ENCODE results near the gene KAZALD1. TPM values are rescaled to one million over a fixed set of nuclear protein-coding genes. Genes with fewer than 3 reads are reported as not detected.
"Not testable (repeated sequence)": the region's sequence is repeated elsewhere in the genome, so short reads cannot be mapped to it uniquely, and the experiment has no call there.

KAZALD1 gene
- polyA plus RNA-seq, 4 donors = 9.6 to 44.4 (median 12.9) TPM

DNA sequence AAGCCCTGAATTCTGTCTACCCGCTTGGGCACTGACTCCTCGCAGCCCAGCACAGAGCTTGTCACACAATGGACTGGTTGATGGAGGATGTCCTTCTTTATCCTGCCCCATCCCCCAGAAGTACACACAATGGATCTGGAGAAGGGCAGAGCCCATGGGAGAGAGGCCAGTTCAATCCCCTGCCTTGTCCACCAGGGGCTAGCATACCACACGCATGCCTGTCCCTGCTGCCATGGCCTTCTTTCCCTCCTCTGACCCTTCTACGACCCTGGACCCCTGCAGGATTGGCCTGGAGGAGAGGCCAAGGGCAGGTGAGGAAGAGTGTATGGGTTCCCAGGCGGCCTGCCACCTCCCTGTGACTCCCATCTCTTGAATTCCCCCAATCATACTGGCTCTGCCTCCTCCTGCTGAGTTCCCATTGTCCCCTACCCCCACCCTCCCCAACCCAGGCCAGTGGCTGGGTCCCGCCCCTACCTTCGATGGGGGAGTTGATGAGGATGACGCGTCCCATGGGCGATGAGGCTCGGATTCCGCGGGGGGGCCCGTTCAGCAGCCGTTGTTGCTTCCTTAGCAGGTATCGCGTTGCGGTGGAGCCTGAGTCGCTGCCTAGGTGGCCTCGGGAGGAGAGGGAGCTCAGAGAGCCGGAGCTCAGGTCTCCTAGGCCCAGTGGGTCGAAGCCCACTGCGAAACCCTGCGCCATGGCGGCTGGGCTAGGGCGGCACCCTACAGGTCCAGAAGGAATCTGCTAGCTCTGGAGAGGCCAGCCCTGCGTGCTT, 32.1 kb upstream of the KAZALD1 start:
- DNase-seq (ENCODE audit: low read depth in 4 of 4, low spot score in 3 of 4) = no peak

DNA sequence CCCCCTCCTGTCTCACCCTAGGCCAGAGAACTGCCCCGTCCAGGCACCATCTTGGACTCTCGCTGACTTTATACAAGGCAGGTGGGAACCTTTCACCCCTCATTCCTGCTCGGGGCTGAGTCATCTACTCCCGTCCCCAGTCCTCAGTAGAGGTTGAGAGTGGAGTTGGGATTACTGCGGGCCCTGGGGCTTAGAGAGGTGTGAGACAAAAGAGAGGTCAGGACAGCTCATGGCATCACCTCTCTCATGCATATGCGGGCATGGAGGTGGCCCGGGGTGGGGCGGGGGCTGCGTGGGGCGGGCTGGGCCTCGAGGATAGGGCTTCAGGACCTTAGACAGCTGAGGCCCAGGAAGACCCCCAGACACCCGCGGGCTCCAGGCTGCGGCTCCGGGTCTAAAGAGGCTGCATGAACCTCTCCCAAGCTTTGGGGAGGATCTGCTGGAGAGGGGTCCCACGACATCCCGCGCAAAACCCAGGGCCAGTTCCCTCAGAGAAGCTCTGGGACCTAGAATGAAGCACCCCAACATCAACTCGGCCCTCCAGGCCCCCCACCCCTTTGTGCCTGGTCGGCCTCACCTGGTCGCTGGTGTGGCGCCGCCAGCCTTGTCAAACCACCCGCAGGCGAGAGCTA, 31.2 kb upstream of the KAZALD1 start:
- no peak for DNase-seq (ENCODE audit: low read depth in 4 of 4, low spot score in 3 of 4)

DNA sequence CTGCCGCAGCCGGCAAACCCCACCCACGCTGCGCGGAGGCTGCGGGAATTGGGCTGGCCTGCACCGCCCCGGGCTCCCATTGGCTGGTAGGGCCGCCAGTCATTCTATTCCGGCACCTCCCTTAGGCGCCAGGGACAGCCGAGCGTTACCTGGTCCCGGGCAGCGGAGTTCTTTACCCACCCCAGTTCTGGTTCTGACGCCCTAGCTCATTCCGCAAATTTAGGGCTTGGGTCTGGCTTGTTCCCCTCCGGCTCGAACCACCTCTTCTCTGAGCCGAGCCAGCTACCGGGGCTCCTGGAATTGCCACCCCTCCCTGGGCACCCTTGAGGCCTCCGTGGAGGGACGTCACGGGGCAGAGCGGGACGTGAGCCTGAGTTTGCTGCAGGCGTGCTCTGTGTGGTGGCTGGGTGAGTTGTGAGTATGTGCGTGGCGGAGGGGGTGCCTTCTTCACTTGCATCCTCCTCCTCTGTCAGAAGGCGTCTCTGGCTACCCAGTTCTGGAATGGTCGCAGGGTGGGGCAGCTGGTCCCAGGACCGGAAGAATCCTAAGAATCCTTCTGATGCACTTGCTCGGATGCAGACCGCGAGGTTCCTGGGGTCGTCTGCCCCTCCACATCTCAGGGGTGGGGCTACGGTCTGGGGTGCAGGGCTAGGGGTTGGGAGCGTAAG, 30.5 kb upstream of the KAZALD1 start, which contains the start of the genes PDZD7 and SFXN3:
Gene PDZD7, minus strand, starts transcription at position 2 of the 668 bp plus-strand sequence. CDS start 910 bp downstream, outside the sequence.
Gene SFXN3, plus strand, starts transcription at position 107 of the 668 bp plus-strand sequence. CDS start 3,461 bp downstream, outside the sequence.
- DNase-seq (ENCODE audit: low read depth in 4 of 4, low spot score in 3 of 4) = peak in 3 of 4 donors; percentile 68 to 86 (median 76)

DNA sequence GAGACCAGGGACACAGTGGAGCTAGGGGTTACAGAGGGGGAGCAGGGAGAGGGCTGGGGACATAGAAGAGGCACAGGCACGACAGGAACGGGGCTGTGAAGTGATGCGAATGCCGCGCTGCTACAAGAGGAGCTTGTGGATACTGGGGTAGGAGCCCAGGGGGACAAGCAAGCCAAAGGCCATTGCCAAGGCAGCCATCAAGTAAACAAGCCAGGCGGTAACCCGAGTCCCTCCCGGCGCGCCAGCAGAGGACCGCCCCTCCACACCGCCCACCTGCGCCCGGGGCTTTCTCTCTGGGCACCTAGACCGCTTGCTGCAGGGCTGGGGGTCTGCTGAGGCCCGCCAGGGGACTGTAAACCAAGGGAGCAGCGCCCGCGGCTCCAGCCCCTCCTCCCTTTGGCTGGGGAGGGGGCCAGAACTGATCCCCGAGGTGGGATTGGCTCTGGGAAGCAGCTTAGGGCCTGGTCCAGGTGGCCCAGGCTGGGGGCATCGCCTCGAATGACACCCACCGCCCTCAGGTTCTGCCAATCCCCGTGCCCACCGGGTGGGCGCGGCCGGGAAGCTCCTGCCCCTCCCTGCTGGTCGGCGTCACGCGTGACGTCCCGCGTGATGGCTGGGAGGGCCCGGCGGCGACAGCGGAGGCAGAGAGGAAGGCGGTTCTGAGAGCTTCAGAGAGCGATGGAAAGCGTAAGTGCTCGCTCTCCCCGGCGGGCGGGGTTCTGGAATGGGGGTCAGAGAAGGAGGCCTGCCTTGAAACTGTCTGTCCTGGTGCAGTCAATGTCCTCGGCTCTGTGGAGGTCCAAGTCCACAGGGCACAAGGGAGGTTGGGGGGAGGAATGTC, 29.8 kb upstream of the KAZALD1 start:
- no peak for DNase-seq (ENCODE audit: low read depth in 4 of 4, low spot score in 3 of 4)

DNA sequence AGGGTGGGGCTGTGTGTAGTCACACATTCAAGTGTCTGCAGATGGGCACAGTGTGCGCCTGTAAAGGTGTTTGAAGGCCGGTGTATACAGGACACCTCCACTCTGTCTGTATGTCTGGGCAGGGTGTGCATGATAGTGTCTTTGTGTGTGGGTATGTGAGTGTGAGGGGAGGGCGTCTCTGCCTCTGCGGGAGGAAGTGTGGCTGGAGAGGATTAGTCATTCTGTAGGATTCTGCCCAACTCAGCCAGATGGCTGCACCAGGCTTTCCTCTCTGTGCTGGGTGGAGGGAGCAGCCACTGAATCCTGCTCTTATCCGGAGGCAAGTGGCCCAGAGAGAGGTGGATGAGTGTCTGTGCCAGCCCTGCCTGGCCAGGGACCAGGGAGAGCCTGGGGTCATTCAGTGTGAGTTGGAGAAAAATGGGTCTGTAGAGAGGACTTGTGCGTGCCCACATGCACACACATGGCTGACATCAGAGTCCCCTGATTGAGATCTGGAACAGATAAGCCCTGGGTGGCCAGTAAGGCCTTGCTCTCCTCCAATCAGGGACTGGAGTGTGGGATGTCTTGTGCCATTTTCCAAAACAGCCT, 29.1 kb upstream of the KAZALD1 start:
- no peak for DNase-seq (ENCODE audit: low read depth in 4 of 4, low spot score in 3 of 4)

DNA sequence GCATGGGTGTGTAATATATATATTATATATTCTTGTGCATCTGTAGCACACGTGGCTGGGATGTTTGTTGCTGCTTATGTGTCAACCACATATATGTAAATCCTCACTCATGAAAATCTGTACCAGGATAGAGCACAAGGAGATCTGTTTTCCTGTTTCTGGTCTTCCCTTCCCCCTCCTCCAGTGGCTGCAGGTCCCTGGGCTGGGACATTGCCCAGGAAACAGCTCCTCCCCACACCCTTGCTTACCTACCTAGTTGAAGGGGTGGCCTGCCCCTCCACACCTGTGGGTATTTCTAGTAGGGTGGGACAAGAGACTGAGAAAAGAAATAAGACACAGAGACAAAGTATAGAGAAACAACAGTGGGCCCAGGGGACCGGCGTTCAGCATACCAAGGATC, 28.5 kb upstream of the KAZALD1 start:
- no peak for DNase-seq (ENCODE audit: low read depth in 4 of 4, low spot score in 3 of 4)

DNA sequence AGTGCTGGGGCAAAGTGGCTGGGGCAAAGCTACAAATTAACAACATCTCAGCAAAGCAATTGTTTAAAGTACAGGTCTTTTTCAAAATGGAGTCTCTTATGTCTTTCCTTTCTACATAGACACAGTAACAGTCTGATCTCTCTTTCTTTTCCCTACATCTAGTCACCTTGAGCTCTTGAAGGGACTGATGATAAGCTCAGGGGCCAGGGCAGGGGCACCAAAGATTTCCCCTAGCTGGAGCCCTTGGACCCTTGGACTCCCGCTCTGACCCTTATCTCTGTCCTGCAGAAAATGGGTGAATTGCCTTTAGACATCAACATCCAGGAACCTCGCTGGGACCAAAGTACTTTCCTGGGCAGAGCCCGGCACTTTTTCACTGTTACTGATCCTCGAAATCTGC, 27.4 kb upstream of the KAZALD1 start:
- not testable (repeated sequence) for DNase-seq (ENCODE audit: low read depth in 4 of 4, low spot score in 3 of 4)

DNA sequence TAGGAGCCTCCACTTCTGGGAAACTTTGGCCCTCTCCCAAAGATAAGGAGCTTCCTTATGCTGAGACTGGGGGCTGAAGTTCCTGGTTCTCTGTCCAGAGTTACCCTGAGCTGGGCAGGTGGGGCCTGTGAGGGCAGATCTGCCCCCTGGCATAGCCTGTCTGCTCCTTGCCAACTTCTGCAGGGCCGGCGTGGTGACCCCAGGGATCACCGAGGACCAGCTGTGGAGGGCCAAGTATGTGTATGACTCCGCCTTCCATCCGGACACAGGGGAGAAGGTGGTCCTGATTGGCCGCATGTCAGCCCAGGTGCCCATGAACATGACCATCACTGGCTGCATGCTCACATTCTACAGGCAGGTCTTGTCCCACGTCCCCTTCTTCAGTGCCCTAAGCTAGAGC, 26.5 kb upstream of the KAZALD1 start:
- DNase-seq (ENCODE audit: low read depth in 4 of 4, low spot score in 3 of 4) = no peak

DNA sequence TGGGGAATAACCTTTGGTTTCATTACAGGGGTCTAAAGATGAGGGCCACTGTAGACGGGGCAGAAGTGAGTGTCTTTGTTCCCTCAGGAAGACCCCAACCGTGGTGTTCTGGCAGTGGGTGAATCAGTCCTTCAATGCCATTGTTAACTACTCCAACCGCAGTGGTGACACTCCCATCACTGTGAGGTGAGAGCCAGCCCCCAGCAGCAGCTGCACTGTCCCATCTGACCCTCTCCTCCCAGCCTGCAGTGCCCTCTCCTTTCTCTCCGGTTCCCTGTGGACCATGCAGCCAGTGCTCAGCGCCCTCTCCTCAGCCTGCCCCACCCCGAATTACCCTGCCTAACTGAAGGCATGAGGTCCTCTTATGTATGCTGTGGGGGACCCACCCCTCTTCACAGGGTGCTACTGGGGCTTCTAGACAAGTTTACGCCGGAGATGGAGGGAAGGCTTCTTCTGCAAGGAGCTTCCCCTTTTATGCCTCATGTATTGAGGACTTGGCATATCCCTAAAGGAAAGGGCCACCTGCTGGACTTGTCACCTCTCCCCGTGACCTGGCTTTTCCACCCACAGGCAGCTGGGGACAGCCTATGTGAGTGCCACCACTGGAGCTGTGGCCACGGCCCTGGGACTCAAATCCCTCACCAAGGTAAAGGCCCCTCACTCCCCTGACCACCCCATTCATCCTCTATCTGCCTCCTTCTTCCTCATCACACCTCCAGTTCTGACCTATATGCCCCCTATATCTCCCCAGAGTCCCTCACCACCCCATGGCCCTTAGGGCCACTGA, 25.7 kb upstream of the KAZALD1 start:
- no peak for DNase-seq (ENCODE audit: low read depth in 4 of 4, low spot score in 3 of 4)

DNA sequence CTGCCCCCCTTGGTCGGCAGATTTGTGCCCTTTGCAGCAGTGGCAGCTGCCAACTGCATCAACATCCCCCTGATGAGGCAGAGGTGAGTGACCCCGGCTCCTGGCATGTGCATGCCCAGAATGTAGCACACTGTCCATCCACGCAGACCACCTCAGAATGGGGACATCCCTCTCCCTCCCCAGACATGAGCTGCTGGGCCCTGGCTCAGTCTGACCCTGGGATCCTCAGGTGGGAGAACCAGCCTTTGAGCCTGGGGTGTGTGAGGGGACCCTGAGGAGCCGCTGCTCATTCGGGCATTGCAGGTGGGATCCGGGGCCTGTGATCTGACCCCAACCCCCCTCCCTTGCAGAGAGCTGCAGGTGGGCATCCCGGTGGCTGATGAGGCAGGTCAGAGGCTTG, 25.1 kb upstream of the KAZALD1 start:
- DNase-seq (ENCODE audit: low read depth in 4 of 4, low spot score in 3 of 4) = no peak

DNA sequence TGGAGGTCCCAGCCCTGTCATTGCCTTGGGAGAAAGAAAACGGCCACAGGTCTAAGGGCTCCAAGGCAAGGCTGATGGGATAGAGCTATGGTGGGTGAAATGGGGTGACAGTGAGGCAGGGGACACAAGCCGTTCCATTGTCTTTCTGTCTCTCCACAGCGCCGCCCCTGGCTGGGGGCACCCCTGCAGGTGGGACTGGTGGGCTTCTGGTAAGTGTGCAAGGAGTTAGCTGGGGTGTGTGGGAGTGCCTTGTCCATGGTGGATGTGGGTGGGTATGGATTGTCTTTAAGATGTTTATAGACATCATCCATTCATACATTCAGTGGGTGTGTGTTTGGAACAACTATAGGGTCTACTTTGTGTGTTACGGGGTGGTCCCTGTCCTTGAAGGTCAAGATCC, 23.3 kb upstream of the KAZALD1 start:
- DNase-seq (ENCODE audit: low read depth in 4 of 4, low spot score in 3 of 4) = no peak

DNA sequence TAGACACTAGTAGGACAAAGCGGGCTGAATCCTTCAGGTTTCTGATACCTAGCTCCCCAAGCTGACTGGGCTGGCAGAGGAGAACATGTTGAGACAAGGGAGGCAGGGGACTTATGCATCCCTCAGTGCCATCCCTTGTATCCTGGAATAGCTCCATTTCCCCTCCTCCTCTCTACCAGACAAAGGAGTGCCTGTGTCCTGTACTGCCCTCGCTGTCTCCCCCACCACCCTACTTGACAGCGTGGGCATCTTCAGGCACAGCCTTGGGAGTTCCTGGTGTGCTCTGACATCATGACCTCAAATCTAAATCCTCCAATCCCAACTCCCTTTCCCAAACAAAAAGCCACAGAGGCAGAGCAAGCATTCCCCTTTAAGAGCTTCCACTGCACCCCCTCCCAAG, 21.7 kb upstream of the KAZALD1 start:
- DNase-seq (ENCODE audit: low read depth in 4 of 4, low spot score in 3 of 4) = no peak

DNA sequence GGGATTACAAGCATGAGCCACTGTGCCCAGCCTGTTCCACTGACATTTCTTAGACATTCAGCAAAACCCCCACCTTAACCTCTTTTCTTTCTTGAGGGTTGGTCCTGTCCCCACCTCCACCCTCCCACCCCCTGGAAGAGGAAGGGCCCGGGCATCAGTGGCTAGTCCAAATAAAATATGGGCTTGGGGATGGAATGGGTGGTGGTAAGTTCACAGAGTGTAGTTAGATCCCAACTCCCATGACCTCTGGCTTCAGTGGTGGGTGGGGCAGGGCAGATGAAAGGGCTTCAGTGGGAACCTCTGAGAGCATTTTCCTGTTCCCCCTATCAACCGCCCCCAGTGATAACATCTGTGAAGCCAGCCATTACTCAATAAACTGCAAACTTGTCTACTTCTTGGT, 20.9 kb upstream of the KAZALD1 start:
- no peak for DNase-seq (ENCODE audit: low read depth in 4 of 4, low spot score in 3 of 4)

DNA sequence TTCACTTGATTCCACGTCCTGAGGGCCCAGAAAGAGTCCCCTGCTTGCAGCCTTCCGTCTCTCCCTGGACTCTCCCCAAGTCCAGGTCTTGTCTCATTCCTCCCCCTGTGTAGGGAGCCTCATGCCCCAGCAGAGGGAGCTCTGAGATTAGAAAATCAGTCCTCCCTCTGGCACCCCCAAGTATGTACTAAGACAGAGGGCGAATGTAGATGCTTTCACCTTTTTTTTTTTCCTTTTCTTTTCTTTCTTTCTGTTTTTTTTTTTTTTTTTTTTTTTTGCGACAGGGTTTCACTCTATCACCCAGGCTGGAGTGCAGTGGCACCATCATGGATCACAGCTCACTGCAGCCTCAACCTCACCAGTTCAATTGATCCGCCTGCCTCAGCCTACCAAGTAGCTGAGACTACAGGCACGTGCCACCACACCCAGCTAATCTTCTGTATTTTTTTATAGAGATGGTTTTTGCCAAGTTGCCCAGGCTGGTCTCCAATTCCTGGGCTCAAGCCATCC, 20.5 kb upstream of the KAZALD1 start:
- no peak for DNase-seq (ENCODE audit: low read depth in 4 of 4, low spot score in 3 of 4)

DNA sequence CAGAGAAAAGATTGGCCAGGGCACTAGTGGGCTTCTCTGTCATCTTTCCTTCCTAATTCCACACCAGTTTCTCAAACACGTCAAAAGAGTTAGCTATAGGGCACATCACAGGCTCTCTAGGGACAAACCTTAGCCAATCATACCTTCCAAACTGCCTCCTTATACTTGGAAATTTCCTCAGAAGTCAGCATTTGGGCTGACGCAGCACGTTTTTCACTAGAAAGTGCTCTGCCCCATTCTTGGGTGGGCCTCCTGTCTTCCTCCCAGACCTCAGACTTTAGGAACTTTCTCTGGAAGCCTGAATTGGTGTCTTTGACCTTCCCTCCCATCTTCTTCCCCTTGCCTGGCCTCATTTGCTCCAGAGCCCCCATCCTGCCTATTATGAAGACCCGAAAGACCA, 19.7 kb upstream of the KAZALD1 start:
- no peak for DNase-seq (ENCODE audit: low read depth in 4 of 4, low spot score in 3 of 4)

DNA sequence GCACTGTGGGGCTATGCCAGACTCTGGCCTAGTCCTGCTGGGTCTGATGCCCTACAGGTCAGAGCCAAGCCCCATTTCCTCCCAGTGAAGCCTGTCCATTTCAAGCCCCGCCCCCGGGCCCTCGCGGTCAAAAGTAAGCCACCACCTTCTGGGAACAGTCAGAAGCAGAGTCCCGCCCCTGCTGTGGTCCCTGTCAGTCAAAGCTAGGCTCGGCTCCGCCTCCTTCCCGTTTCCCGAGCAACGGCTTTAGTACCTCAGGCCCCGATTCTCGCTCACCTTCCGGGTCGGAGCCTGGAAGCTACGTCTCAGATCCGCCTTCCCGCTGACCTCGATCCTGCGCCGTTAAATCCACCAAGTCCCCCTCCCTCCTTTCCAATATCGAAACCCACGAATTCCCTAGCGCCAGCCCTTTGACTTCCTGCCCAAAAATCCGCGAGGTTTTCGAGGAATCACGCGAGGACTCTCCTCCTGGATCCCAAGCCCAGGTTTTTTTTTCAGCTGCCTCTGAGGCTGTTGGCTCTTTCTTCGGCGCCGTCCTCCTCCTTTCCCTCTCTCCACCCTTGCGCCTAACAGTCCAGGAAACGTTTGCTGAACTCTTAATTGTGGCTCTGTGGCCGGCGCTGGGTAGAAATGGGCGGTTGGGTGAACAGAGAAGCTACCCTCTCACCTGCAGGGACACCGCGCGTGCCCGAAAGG, 19.0 kb upstream of the KAZALD1 start:
- DNase-seq (ENCODE audit: low read depth in 4 of 4, low spot score in 3 of 4) = peak; percentile 87 to 90 (median 88)

DNA sequence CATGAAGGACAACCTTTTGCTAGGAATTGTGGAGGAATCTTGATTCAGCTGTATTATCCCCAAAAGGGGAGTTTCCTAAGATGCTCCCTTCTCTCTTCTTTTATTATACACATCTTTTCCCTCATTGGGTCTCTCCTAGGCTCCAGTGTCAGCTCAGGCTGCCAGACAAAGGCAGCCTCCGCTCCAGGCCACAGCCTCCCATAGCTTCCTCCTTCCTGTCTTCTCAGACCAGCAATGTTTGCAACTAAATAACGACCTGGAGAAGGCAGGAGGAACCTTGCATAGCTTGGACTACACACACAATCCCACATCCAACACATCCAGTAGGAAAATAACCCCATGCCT, 18.5 kb upstream of the KAZALD1 start:
- DNase-seq (ENCODE audit: low read depth in 4 of 4, low spot score in 3 of 4) = no peak

DNA sequence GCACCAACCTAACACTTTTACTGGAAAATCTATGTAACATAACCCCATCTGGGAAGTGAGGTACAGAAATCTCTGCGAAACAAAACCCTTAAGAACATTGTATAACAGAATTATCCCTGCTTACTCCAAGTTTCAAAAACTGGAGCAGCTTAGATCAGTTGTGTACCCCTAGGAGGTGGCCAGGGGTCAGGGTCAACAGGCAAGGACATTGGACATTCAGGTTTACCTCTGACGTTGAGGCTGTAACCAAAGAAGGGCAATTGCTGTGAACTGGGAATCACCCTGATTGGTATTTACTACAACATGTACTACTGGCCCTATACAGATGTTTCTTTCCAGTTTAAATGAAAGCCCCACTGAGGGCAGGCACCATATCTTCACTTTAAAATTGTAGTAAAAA, 17.7 kb upstream of the KAZALD1 start:
- no peak for DNase-seq (ENCODE audit: low read depth in 4 of 4, low spot score in 3 of 4)

Measured in left renal pelvis (tissue), 4 donors.